HEK293 (cell line): Measurements from ENCODE around the gene SIM2.

Experiments used
- CTCF ChIA-PET: fragments of 350-600 bp; formaldehyde crosslinking; extraction: SDS; loops from one replicate; lab custom pipeline; 2021; ENCODE audit warnings: antibody characterized with exemption; lab: Yijun Ruan, JAX
- POLR2A ChIA-PET: fragments of 300-600 bp; formaldehyde crosslinking; extraction: SDS; loops from one replicate; lab custom pipeline; 2020; ENCODE audit warnings: antibody characterized with exemption, inconsistent platforms; lab: Yijun Ruan, JAX
- H3K27ac ChIP-seq: fragments of 200-500 bp; sonication (Bioruptor generic); 2 replicates; pipeline ENCODE4 v1.5.1; 2014; ENCODE audit warnings: low read depth, low read length, control low read depth, inconsistent platforms; ENCODE audit errors: extremely low read depth
- H3K36me3 ChIP-seq, 2 experiments: fragments of 200-500 bp in 1 of 2; sonication (Bioruptor generic) in 1 of 2; 1 replicate in 1 of 2; 2 replicates in 1 of 2; pipeline ENCODE4 v1.5.1; 2014 to 2017; ENCODE audit warnings: inconsistent platforms in 2 of 2, low read length in 2 of 2; ENCODE audit not compliant: control insufficient read depth in 2 of 2, insufficient read depth in 1 of 2
- H3K4me1 ChIP-seq: fragments of 200-500 bp; sonication (Bioruptor generic); 2 replicates; pipeline ENCODE4 v1.5.1; 2014; ENCODE audit warnings: mild to moderate bottlenecking, low read length, inconsistent platforms; ENCODE audit not compliant: control insufficient read depth, insufficient read depth
- H3K4me3 ChIP-seq: 2 replicates; pipeline ENCODE4 v1.5.1; 2011; ENCODE audit warnings: low read depth, mild to moderate bottlenecking, control low read depth, low read length, moderate library complexity
- H3K9me3 ChIP-seq: fragments of 200-500 bp; sonication (Bioruptor generic); 2 replicates; pipeline ENCODE4 v1.5.1; 2014; ENCODE audit warnings: low read depth, low read length, inconsistent platforms; ENCODE audit not compliant: control insufficient read depth, insufficient read depth
- SETDB1 ChIP-seq: IDR thresholded peaks from one replicate; pipeline ENCODE4 v1.6.1; 2017; ENCODE audit warnings: mild to moderate bottlenecking, low read length, moderate library complexity, mixed read lengths; ENCODE audit not compliant: insufficient read length
- TRIM28 ChIP-seq: IDR thresholded peaks from 2 replicates; pipeline ENCODE4 v1.6.1; 2011; ENCODE audit warnings: low read length, control low read depth, borderline replicate concordance
- ZBTB1 ChIP-seq: fragments of 450-650 bp; formaldehyde crosslinking; IDR thresholded peaks from 2 replicates; pipeline ENCODE4 v1.5.1; 2016; ENCODE audit warnings: missing biosample characterization, missing genetic modification characterization
- ZEB2 ChIP-seq: fragments of 450-650 bp; formaldehyde crosslinking; IDR thresholded peaks from 2 replicates; pipeline ENCODE4 v1.5.1; 2016; ENCODE audit warnings: missing biosample characterization, missing genetic modification characterization
- ZFP3 ChIP-seq: fragments of 450-650 bp; formaldehyde crosslinking; IDR thresholded peaks from 2 replicates; pipeline ENCODE4 v1.5.1; 2016; ENCODE audit warnings: low read depth, missing biosample characterization, missing genetic modification characterization
- ZNF133 ChIP-seq: fragments of 450-650 bp; formaldehyde crosslinking; IDR thresholded peaks from 2 replicates; pipeline ENCODE4 v1.5.1; 2016; ENCODE audit warnings: missing biosample characterization, missing genetic modification characterization
- ZNF239 ChIP-seq: fragments of 450-650 bp; formaldehyde crosslinking; IDR thresholded peaks from 2 replicates; pipeline ENCODE4 v1.5.1; 2016; ENCODE audit warnings: missing biosample characterization, missing genetic modification characterization
- ZNF274 ChIP-seq, 2 experiments: fragments of 200-500 bp in 1 of 2; fragments of 450-650 bp in 1 of 2; sonication (Bioruptor generic) in 1 of 2; formaldehyde crosslinking in 1 of 2; IDR thresholded peaks; 2 replicates each; pipeline versions ENCODE4 v1.5.1 to v1.6.1; 2014 to 2016; ENCODE audit warnings: borderline replicate concordance in 1 of 2, inconsistent platforms in 1 of 2, low read length in 1 of 2, missing biosample characterization in 1 of 2, missing genetic modification characterization in 1 of 2
- ZNF292 ChIP-seq: fragments of 450-650 bp; formaldehyde crosslinking; IDR thresholded peaks from 2 replicates; pipeline ENCODE4 v1.5.1; 2016; ENCODE audit warnings: low read depth, missing biosample characterization, missing genetic modification characterization, borderline replicate concordance
- ZNF324 ChIP-seq: fragments of 450-650 bp; formaldehyde crosslinking; IDR thresholded peaks from 2 replicates; pipeline ENCODE4 v1.5.1; 2016; ENCODE audit warnings: missing biosample characterization, missing genetic modification characterization
- ZNF362 ChIP-seq: fragments of 450-650 bp; formaldehyde crosslinking; IDR thresholded peaks from 2 replicates; pipeline ENCODE4 v1.5.1; 2016; ENCODE audit warnings: missing biosample characterization, missing genetic modification characterization
- ZNF366 ChIP-seq: fragments of 450-650 bp; formaldehyde crosslinking; conservative IDR thresholded peaks from 2 replicates; pipeline ENCODE4 v1.5.1; 2016; ENCODE audit warnings: missing biosample characterization, missing genetic modification characterization
- ZNF404 ChIP-seq: fragments of 450-650 bp; formaldehyde crosslinking; IDR thresholded peaks from 2 replicates; pipeline ENCODE4 v1.5.1; 2017; ENCODE audit warnings: missing biosample characterization, missing genetic modification characterization
- ZNF501 ChIP-seq: fragments of 450-650 bp; formaldehyde crosslinking; IDR thresholded peaks from 2 replicates; pipeline ENCODE4 v1.5.1; 2016; ENCODE audit warnings: missing biosample characterization, missing genetic modification characterization
- ZNF510 ChIP-seq: fragments of 450-650 bp; formaldehyde crosslinking; IDR thresholded peaks from 2 replicates; pipeline ENCODE4 v1.5.1; 2018; ENCODE audit warnings: mild to moderate bottlenecking, missing genetic modification characterization, missing biosample characterization; ENCODE audit not compliant: insufficient replicate concordance
- ZNF704 ChIP-seq: fragments of 450-650 bp; formaldehyde crosslinking; IDR thresholded peaks from 2 replicates; pipeline ENCODE4 v1.5.1; 2016; ENCODE audit warnings: missing biosample characterization, missing genetic modification characterization
- ZNF837 ChIP-seq: fragments of 450-650 bp; formaldehyde crosslinking; IDR thresholded peaks from 2 replicates; pipeline ENCODE4 v1.5.1; 2016; ENCODE audit warnings: missing biosample characterization, missing genetic modification characterization
- ZXDB ChIP-seq: fragments of 450-650 bp; formaldehyde crosslinking; IDR thresholded peaks from 2 replicates; pipeline ENCODE4 v1.5.1; 2016; ENCODE audit warnings: missing biosample characterization, missing genetic modification characterization
- TF ChIP-seq, protein P1 (sequence below): fragments of 450-650 bp; formaldehyde crosslinking; IDR thresholded peaks from 2 replicates; pipeline ENCODE4 v1.5.1; 2016; ENCODE audit warnings: missing biosample characterization, missing genetic modification characterization

Gene SIM2

GRCh38 chr21:36744560-36745231, 45.8 kb downstream of the SIM2 start:
- no peak overlapping the region for H3K4me3 ChIP-seq
- H3K27ac ChIP-seq: no peak overlapping the region
- ChIA-PET POLR2A (no interaction called here), CTCF (interaction anchor here (0.7 to 1.1 kb wide), 2 partner anchors 114 to 239 kb away, joined by 3 read pairs; no protein-coding TSS in a partner anchor)
- H3K9me3 ChIP-seq: no peaks in the 10 kb centered on the region
- peaks cover 18 to 58% of the 10 kb centered on the region in 2 experiments for H3K36me3 ChIP-seq
- no peaks in the 10 kb centered on the region for H3K4me1 ChIP-seq
- TF ChIP-seq ZBTB1: no peak
- TF ChIP-seq ZNF292: no peak
- no peak; the same call in 1 of the 2 replicates for TF ChIP-seq ZNF366
- TF ChIP-seq TRIM28: no peak
- no peak for TF ChIP-seq ZNF133 (tag by site-specific recombination)
- TF ChIP-seq ZNF362: no peak
- TF ChIP-seq ZFP3 (tag by site-specific recombination): no peak
- TF ChIP-seq ZNF404: no peak
- no peak for TF ChIP-seq SETDB1

DNA sequence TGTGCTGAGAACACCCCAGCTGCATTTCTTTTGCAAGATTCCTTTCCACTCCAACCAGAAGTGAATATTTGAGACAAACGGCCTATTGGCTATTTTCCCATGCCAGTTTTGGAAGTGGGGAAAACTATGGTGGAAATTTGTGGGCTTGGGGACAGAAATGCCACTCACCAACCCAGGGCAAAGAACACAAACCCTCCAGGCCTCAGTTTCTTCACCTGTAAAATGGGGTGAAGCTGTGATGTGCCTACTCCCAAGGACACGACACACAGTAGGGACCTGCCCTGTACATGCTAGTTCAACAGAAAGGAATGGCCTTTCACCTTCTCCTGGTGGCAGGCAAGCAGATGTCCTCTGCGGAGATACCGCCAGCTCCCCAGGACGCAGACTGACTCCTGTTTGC, 46.5 kb downstream of the SIM2 start:
- TF ChIP-seq ZNF837 (tag by site-specific recombination) (no peak), ZXDB (no peak), ZNF239 (tag by site-specific recombination) (no peak), ZEB2 (no peak), ZFP3 (tag by site-specific recombination) (no peak), ZNF274 (IDR thresholded peaks at IDR 0.05; ENCODE audit: low read length) (no peak), ZNF274 (tag by site-specific recombination; IDR thresholded peaks at IDR 0.05; ENCODE audit: borderline replicate concordance) (no peak), ZNF704 (no peak), ZNF510 (no peak), ZNF324 (tag by site-specific recombination) (no peak), ZNF501 (no peak)
- TF ChIP-seq, protein P1, sequence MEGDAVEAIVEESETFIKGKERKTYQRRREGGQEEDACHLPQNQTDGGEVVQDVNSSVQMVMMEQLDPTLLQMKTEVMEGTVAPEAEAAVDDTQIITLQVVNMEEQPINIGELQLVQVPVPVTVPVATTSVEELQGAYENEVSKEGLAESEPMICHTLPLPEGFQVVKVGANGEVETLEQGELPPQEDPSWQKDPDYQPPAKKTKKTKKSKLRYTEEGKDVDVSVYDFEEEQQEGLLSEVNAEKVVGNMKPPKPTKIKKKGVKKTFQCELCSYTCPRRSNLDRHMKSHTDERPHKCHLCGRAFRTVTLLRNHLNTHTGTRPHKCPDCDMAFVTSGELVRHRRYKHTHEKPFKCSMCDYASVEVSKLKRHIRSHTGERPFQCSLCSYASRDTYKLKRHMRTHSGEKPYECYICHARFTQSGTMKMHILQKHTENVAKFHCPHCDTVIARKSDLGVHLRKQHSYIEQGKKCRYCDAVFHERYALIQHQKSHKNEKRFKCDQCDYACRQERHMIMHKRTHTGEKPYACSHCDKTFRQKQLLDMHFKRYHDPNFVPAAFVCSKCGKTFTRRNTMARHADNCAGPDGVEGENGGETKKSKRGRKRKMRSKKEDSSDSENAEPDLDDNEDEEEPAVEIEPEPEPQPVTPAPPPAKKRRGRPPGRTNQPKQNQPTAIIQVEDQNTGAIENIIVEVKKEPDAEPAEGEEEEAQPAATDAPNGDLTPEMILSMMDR (tag by site-specific recombination): no peak
- no peak overlapping the region for H3K27ac ChIP-seq
- ChIA-PET CTCF (interaction anchor here (1.1 kb wide), 1 partner anchor 240 kb away, joined by 3 read pairs; no protein-coding TSS in a partner anchor), POLR2A (no interaction called here)
- H3K4me3 ChIP-seq: no peak overlapping the region
- H3K9me3 ChIP-seq: no peaks in the 10 kb centered on the region
- no peaks in the 10 kb centered on the region for H3K4me1 ChIP-seq
- H3K36me3 ChIP-seq: peaks cover 18 to 57% of the 10 kb centered on the region in 2 experiments
